Glutamatergic neuron (in vitro differentiated cells): ENCODE results near the gene CCDC92B. TPM values are rescaled to one million over a fixed set of nuclear protein-coding genes. Genes with fewer than 3 reads are reported as not detected.
"Not testable (repeated sequence)": the region's sequence is repeated elsewhere in the genome, so short reads cannot be mapped to it uniquely, and the experiment has no call there.

Source experiments
- DNase-seq: peaks from one replicate; pipeline ENCODE4 v3.0.0; 2022
- H3K27ac Mint-ChIP-seq: one replicate; pipeline ENCODE4 v1.8.0; 2020; ENCODE audit warnings: mild to moderate bottlenecking, mixed read lengths, inconsistent platforms; ENCODE audit not compliant: unreplicated experiment
- H3K27me3 Mint-ChIP-seq: one replicate; pipeline ENCODE4 v1.8.0; 2020; ENCODE audit warnings: mild to moderate bottlenecking, moderate library complexity, mixed read lengths, inconsistent platforms; ENCODE audit not compliant: unreplicated experiment
- H3K36me3 Mint-ChIP-seq: one replicate; pipeline ENCODE4 v1.8.0; 2020; ENCODE audit warnings: mild to moderate bottlenecking, mixed read lengths, inconsistent platforms; ENCODE audit not compliant: unreplicated experiment
- H3K4me1 Mint-ChIP-seq: one replicate; pipeline ENCODE4 v1.8.0; 2020; ENCODE audit warnings: mild to moderate bottlenecking, low read depth, mixed read lengths, inconsistent platforms; ENCODE audit not compliant: unreplicated experiment
- H3K4me3 Mint-ChIP-seq: one replicate; pipeline ENCODE4 v1.8.0; 2020; ENCODE audit warnings: mild to moderate bottlenecking, mixed read lengths, inconsistent platforms; ENCODE audit not compliant: unreplicated experiment
- H3K9me3 Mint-ChIP-seq: one replicate; pipeline ENCODE4 v1.8.0; 2020; ENCODE audit warnings: mild to moderate bottlenecking, moderate library complexity, mixed read lengths, inconsistent platforms; ENCODE audit not compliant: unreplicated experiment
- total RNA-seq: library from RNA; stranded (reverse); fragmentation: NEBNext Ultra II Directional; extraction: Animal tissue kit (Norgen Biotek cat#: 25700); gene quantifications from one replicate; pipeline ENCODE4 v1.2.1, GENCODE V29; 2021; ENCODE audit not compliant: unreplicated experiment
- TF ChIP-seq, protein P1 (sequence below): fragments of 200-600 bp; sonication (generic); IDR thresholded peaks from one replicate; pipeline ENCODE4 v1.5.0; 2021; ENCODE audit not compliant: partially characterized antibody, unreplicated experiment

CCDC92B gene
- total RNA-seq, 1 donor from 2014 or later = 19.0 TPM

DNA sequence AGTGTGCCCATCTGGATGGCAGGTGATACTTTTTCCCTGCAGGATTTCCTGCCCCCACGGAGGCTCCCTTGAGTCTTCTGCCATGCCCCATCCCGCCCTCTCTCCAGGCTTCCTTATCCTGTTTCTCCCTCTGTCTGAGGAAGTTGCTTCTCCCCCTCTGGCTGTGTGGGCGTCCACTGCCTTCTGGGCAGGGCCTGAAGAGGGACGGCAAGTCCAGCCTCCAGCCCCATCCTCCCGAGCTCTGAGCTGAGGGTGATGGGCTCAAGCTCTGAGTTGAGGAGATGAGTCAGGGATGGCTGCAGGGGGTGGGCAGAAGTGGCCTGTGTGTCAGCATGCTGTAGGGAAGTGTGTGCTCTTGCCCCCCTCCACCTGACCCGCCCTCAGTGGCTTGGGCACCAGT is 32.6 kb upstream of the CCDC92B start:
- Mint-ChIP-seq H3K27ac (no peak overlapping the region), H3K4me3 (no peak overlapping the region), H3K9me3 (peaks cover 8% of the 10 kb centered on the region), H3K36me3 (no peaks in the 10 kb centered on the region), H3K27me3 (peaks cover 3% of the 10 kb centered on the region), H3K4me1 (peaks cover 16% of the 10 kb centered on the region)
- TF ChIP-seq, protein P1, sequence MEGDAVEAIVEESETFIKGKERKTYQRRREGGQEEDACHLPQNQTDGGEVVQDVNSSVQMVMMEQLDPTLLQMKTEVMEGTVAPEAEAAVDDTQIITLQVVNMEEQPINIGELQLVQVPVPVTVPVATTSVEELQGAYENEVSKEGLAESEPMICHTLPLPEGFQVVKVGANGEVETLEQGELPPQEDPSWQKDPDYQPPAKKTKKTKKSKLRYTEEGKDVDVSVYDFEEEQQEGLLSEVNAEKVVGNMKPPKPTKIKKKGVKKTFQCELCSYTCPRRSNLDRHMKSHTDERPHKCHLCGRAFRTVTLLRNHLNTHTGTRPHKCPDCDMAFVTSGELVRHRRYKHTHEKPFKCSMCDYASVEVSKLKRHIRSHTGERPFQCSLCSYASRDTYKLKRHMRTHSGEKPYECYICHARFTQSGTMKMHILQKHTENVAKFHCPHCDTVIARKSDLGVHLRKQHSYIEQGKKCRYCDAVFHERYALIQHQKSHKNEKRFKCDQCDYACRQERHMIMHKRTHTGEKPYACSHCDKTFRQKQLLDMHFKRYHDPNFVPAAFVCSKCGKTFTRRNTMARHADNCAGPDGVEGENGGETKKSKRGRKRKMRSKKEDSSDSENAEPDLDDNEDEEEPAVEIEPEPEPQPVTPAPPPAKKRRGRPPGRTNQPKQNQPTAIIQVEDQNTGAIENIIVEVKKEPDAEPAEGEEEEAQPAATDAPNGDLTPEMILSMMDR = no peak
- DNase-seq = no peak

- Mint-ChIP-seq H3K4me3 (peak overlapping the region; percentile 58), H3K27ac (peak overlapping the region; percentile 52), H3K4me1 (peaks cover 16% of the 10 kb centered on the region)
- H3K9me3 Mint-ChIP-seq, DNase-seq, H3K27me3 Mint-ChIP-seq, H3K36me3 Mint-ChIP-seq: not testable (repeated sequence)
These were observed 32.1 kb upstream of the CCDC92B start for GRCh38 chr17:2781598-2781997.

DNA sequence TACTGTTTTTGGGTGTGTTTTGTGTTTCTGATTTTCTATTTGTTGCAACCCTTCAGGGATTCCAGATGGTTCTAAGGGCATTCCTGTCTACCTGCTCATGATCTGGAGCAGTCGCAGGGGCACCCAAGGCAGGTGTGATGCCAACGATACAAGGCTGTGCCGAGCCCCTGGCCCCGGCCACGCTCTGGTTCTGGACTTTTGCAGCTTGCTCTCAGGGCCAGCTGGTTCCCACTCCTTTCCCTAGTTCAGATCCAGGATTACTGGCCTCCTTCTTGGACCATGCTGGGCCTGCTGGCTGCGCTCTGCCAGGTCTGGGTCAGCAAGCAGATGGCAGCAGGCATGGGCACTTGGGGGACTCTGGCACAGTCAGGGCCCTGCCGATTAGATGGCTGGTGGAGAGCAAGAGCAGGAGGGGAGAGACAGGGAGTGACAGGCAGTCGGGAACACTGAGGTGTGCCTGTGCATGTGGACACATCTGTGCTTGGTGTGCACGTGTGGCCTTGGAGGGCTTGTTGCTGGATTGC is 31.5 kb upstream of the CCDC92B start:
- DNase-seq = no peak
- H3K27me3 Mint-ChIP-seq = peaks cover 3% of the 10 kb centered on the region
- no peaks in the 10 kb centered on the region for H3K36me3 Mint-ChIP-seq
- H3K9me3 Mint-ChIP-seq = peaks cover 8% of the 10 kb centered on the region
- TF ChIP-seq, protein P1 = no peak
- peak overlapping the region; percentile 58 for H3K4me3 Mint-ChIP-seq
- H3K4me1 Mint-ChIP-seq = peaks cover 16% of the 10 kb centered on the region
- peak overlapping the region; percentile 45 for H3K27ac Mint-ChIP-seq

DNA sequence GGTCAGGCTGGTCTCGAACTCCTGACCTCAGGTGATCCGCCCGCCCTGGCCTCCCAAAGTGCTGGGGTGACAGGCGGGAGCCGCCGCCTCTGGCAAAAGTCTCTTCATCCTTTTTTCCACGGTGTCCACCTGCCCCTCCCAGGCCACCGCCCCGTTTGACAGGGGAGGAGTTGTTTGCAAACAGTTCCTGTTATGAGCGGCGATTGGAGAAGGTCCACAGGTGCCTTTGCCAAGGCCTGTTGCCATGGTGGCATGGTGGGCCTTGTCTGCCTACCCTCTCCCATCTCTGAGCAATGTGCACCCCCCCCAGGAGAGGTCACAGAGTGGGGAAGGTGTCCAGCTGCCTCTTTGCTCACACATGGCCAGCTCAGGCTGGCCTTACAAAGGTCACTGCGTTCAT is 30.8 kb upstream of the CCDC92B start:
- Mint-ChIP-seq H3K4me1 (peaks cover 16% of the 10 kb centered on the region), H3K36me3 (no peaks in the 10 kb centered on the region), H3K9me3 (peaks cover 12% of the 10 kb centered on the region), H3K4me3 (no peak overlapping the region), H3K27ac (peak overlapping the region; percentile 55), H3K27me3 (peaks cover 3% of the 10 kb centered on the region)
- no peak for DNase-seq
- TF ChIP-seq, protein P1 = no peak

GRCh38 chr17:2779545-2779944 is 30.1 kb upstream of the CCDC92B start:
- Mint-ChIP-seq H3K4me3 (no peak overlapping the region), H3K9me3 (peaks cover 12% of the 10 kb centered on the region), H3K4me1 (peaks cover 16% of the 10 kb centered on the region), H3K36me3 (no peaks in the 10 kb centered on the region), H3K27ac (no peak overlapping the region), H3K27me3 (peaks cover 5% of the 10 kb centered on the region)
- TF ChIP-seq, protein P1 = no peak
- no peak for DNase-seq
